ENCODE data around the gene CYP2W1.

DNA sequence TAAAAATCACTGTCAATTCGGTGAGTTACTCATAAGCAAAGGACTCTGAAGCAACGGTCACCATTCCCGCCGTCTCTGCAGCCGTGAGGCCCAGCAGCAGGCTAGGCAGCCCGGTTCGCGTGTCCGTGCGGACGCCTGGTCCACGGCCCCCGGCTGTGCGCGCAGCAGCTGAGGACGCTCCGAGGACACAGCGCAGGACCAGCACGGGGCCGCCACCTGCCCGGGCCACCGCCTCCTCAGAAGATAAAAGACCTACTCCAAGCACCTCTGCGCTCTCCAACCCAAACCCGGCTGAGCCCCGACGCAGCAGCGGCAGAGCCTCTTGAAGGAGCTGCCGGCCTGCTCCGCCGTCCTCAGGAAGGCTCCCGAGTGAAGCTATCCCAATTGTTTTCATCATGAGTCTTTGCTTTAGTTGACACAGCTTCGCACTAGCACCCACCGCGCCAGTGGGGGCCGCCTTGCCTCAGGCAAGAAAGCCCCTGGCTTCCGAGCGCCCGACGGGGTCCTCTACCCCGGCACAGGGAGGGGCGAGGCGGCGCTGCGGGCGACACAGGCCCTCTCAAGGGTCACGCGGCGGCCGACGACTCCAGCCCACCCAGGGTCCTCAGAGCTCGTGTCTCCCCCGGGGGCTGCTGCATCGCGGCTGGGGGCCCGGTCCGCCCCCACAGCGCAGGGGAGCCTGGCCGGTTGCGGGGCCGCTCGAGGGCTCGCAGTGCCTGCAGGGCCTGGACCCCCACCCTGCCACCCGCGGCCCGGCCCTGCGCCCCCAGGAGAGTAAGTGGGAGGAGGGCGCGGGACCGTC is 44.5 kb downstream of the CYP2W1 start:
- TF ChIP-seq, protein P1, sequence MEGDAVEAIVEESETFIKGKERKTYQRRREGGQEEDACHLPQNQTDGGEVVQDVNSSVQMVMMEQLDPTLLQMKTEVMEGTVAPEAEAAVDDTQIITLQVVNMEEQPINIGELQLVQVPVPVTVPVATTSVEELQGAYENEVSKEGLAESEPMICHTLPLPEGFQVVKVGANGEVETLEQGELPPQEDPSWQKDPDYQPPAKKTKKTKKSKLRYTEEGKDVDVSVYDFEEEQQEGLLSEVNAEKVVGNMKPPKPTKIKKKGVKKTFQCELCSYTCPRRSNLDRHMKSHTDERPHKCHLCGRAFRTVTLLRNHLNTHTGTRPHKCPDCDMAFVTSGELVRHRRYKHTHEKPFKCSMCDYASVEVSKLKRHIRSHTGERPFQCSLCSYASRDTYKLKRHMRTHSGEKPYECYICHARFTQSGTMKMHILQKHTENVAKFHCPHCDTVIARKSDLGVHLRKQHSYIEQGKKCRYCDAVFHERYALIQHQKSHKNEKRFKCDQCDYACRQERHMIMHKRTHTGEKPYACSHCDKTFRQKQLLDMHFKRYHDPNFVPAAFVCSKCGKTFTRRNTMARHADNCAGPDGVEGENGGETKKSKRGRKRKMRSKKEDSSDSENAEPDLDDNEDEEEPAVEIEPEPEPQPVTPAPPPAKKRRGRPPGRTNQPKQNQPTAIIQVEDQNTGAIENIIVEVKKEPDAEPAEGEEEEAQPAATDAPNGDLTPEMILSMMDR (IDR thresholded peaks at IDR 0.05), result no peak
- TF ChIP-seq POLR2A (IDR thresholded peaks at IDR 0.05), result no peak
